NB4 (cell line): Measurements from ENCODE around the gene HBA1.

Source experiments
- MYC ChIP-seq: IDR thresholded peaks from 2 replicates; pipeline ENCODE4 v1.6.1; 2011; ENCODE audit warnings: low read depth, low read length
- POLR2A ChIP-seq: IDR thresholded peaks from 2 replicates; pipeline ENCODE4 v1.6.1; 2011; ENCODE audit warnings: mild to moderate bottlenecking; ENCODE audit not compliant: insufficient read length; ENCODE audit errors: extremely low read depth
- TF ChIP-seq, protein P1 (sequence below): IDR thresholded peaks from one replicate; pipeline ENCODE4 v1.5.1; 2012; ENCODE audit warnings: low read depth, low read length

DNA sequence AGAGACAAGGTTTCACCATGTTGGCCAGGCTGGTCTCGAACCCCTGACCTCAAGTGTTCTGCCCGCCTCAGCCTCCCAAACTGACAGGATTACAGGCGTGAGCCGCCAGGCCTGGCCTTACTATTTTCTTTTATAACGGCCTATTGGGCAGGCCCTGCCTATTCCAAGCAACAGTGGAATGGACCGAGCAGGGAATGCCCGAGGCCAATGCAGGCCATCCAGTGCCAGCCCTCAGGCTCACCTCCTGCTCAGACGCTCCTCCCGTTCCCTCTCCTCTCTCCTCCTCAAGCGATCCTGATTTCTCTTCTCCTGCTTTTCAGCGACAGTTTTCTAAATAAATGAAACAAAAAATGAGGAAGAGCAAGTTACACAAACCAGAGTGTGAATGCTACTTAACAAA is 16.2 kb downstream of the HBA1 start:
- TF ChIP-seq POLR2A (no peak), MYC (no peak)
- TF ChIP-seq, protein P1, sequence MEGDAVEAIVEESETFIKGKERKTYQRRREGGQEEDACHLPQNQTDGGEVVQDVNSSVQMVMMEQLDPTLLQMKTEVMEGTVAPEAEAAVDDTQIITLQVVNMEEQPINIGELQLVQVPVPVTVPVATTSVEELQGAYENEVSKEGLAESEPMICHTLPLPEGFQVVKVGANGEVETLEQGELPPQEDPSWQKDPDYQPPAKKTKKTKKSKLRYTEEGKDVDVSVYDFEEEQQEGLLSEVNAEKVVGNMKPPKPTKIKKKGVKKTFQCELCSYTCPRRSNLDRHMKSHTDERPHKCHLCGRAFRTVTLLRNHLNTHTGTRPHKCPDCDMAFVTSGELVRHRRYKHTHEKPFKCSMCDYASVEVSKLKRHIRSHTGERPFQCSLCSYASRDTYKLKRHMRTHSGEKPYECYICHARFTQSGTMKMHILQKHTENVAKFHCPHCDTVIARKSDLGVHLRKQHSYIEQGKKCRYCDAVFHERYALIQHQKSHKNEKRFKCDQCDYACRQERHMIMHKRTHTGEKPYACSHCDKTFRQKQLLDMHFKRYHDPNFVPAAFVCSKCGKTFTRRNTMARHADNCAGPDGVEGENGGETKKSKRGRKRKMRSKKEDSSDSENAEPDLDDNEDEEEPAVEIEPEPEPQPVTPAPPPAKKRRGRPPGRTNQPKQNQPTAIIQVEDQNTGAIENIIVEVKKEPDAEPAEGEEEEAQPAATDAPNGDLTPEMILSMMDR: no peak
